ENCODE results near the gene SP140.

GRCh38 chr2:230219419-230220331, 5.9 kb upstream of the SP140 start, which contains the start of gene SP110:
- no peak for TF ChIP-seq ZSCAN30 (tag by site-specific recombination; IDR thresholded peaks at IDR 0.05)
- no peak for TF ChIP-seq ZFP37 (tag by site-specific recombination; IDR thresholded peaks at IDR 0.05)
